ENCODE data around the gene RANBP2. TPM values are rescaled to one million over a fixed set of nuclear protein-coding genes. Genes with fewer than 3 reads are reported as not detected.

The RANBP2 gene
- total RNA-seq, 4 donors from 2014 or later: 53.3 to 87.4 (median 68.4) TPM

- DNase-seq (ENCODE audit: low spot score in 2 of 2): no peak
- WGBS: 100% methylated on average over 4 of the region's 4 CpGs
These were observed 92.0 kb downstream of the RANBP2 start for GRCh38 chr2:108810993-108811957.

GRCh38 chr2:108813732-108814131 lies 94.5 kb downstream of the RANBP2 start:
- H3K27ac ChIP-seq: no peak overlapping the region
- H3K9me3 ChIP-seq: peaks cover 6% of the 10 kb centered on the region
- H3K36me3 ChIP-seq: peaks cover 19% of the 10 kb centered on the region
- H3K27me3 ChIP-seq: no peaks in the 10 kb centered on the region
- 94% methylated on average over 1 of the region's 1 CpG for WGBS
- no peaks in the 10 kb centered on the region for H3K4me1 ChIP-seq
- TF ChIP-seq CTCF (IDR thresholded peaks at IDR 0.05) (no peak), POLR2AphosphoS5 (IDR thresholded peaks at IDR 0.05) (no peak), POLR2A (IDR thresholded peaks at IDR 0.05) (no peak), EP300 (IDR thresholded peaks at IDR 0.05) (no peak)
- H3K4me3 ChIP-seq: no peak overlapping the region
- DNase-seq (ENCODE audit: low spot score in 2 of 2): no peak

More at GRCh38 chr2:108810993-108811957, 92.0 kb downstream of the RANBP2 start:
- Histone ChIP-seq H3K36me3 (peaks cover 6% of the 10 kb centered on the region), H3K27ac (no peak overlapping the region), H3K9me3 (peaks cover 6% of the 10 kb centered on the region), H3K27me3 (no peaks in the 10 kb centered on the region), H3K4me1 (no peaks in the 10 kb centered on the region), H3K4me3 (no peak overlapping the region)
- no peak for TF ChIP-seq POLR2A (IDR thresholded peaks at IDR 0.05)
- no peak for TF ChIP-seq CTCF (IDR thresholded peaks at IDR 0.05)
- TF ChIP-seq POLR2AphosphoS5 (IDR thresholded peaks at IDR 0.05): no peak
- no peak for TF ChIP-seq EP300 (IDR thresholded peaks at IDR 0.05)

GRCh38 chr2:108820482-108820881 lies 101.2 kb downstream of the RANBP2 start:
- Histone ChIP-seq H3K36me3 (peaks cover 22% of the 10 kb centered on the region), H3K4me3 (no peak overlapping the region), H3K9me3 (peaks cover 6% of the 10 kb centered on the region), H3K27ac (no peak overlapping the region), H3K4me1 (no peaks in the 10 kb centered on the region), H3K27me3 (no peaks in the 10 kb centered on the region)
- DNase-seq (ENCODE audit: low spot score in 2 of 2): no peak
- TF ChIP-seq POLR2A (IDR thresholded peaks at IDR 0.05) (no peak), EP300 (IDR thresholded peaks at IDR 0.05) (no peak), CTCF (IDR thresholded peaks at IDR 0.05) (no peak), POLR2AphosphoS5 (IDR thresholded peaks at IDR 0.05) (no peak)
- 95% methylated on average over 2 of the region's 2 CpGs for WGBS

GRCh38 chr2:108823286-108823685 lies 104.0 kb downstream of the RANBP2 start:
- DNase-seq (ENCODE audit: low spot score in 2 of 2): no peak
- H3K4me1 ChIP-seq: no peaks in the 10 kb centered on the region
- H3K9me3 ChIP-seq: peaks cover 6% of the 10 kb centered on the region
- H3K27me3 ChIP-seq: no peaks in the 10 kb centered on the region
- TF ChIP-seq EP300 (IDR thresholded peaks at IDR 0.05) (no peak), CTCF (IDR thresholded peaks at IDR 0.05) (no peak), POLR2AphosphoS5 (IDR thresholded peaks at IDR 0.05) (no peak), POLR2A (IDR thresholded peaks at IDR 0.05) (no peak)
- no peak overlapping the region for H3K27ac ChIP-seq
- H3K4me3 ChIP-seq: no peak overlapping the region
- peaks cover 6% of the 10 kb centered on the region for H3K36me3 ChIP-seq
- WGBS: 97% methylated on average over 1 of the region's 1 CpG

- TF ChIP-seq POLR2AphosphoS5 (IDR thresholded peaks at IDR 0.05) (no peak), CTCF (IDR thresholded peaks at IDR 0.05) (no peak), POLR2A (IDR thresholded peaks at IDR 0.05) (no peak), EP300 (IDR thresholded peaks at IDR 0.05) (no peak)
These were observed 105.2 kb downstream of the RANBP2 start for GRCh38 chr2:108824316-108825070.

More at GRCh38 chr2:108824316-108825070, 105.2 kb downstream of the RANBP2 start:
- Histone ChIP-seq H3K9me3 (peaks cover 6% of the 10 kb centered on the region), H3K4me1 (no peaks in the 10 kb centered on the region), H3K27me3 (no peaks in the 10 kb centered on the region), H3K4me3 (no peak overlapping the region), H3K36me3 (no peaks in the 10 kb centered on the region), H3K27ac (no peak overlapping the region)
- 93% methylated on average over 5 of the region's 5 CpGs for WGBS
- DNase-seq (ENCODE audit: low spot score in 2 of 2): no peak

Data from suprapubic skin (tissue), 4 donors.